T-helper 2 cell treated with Interferon-gamma antibody and Interleukin-4, amounts not matched to agents 5 μg/mL and 100 μg/mL, for 36 hours (primary cell): Measurements from ENCODE around the gene ISOC2.

Experiments
- DNase-seq: peaks from one replicate; pipeline ENCODE4 v3.0.0; 2021; ENCODE audit warnings: low spot score
- H3K27ac Mint-ChIP-seq: one replicate; pipeline ENCODE4 v1.8.0; 2021; ENCODE audit warnings: mild to moderate bottlenecking, mixed read lengths
- H3K27me3 Mint-ChIP-seq: one replicate; pipeline ENCODE4 v1.8.0; 2021; ENCODE audit warnings: low read depth, mixed read lengths
- H3K36me3 Mint-ChIP-seq: one replicate; pipeline ENCODE4 v1.8.0; 2021; ENCODE audit warnings: low read depth, mixed read lengths
- H3K4me1 Mint-ChIP-seq: one replicate; pipeline ENCODE4 v1.8.0; 2021; ENCODE audit warnings: low read depth, mixed read lengths
- H3K4me3 Mint-ChIP-seq: one replicate; pipeline ENCODE4 v1.8.0; 2022; ENCODE audit warnings: mild to moderate bottlenecking, moderate library complexity, mixed read lengths
- H3K9me3 Mint-ChIP-seq: one replicate; pipeline ENCODE4 v1.8.0; 2021; ENCODE audit warnings: mixed read lengths

Gene ISOC2

GRCh38 chr19:55463583-55464031, 2.2 kb upstream of the ISOC2 start:
- no peak overlapping the region for H3K27ac Mint-ChIP-seq
- DNase-seq = no peak
- no peaks in the 10 kb centered on the region for H3K9me3 Mint-ChIP-seq
- H3K27me3 Mint-ChIP-seq = no peaks in the 10 kb centered on the region
- H3K4me3 Mint-ChIP-seq = no peak overlapping the region
- H3K36me3 Mint-ChIP-seq = no peaks in the 10 kb centered on the region
- H3K4me1 Mint-ChIP-seq = peaks cover 14% of the 10 kb centered on the region

- Mint-ChIP-seq H3K36me3 (no peaks in the 10 kb centered on the region), H3K9me3 (no peaks in the 10 kb centered on the region), H3K4me1 (peaks cover 11% of the 10 kb centered on the region), H3K27ac (no peak overlapping the region), H3K27me3 (no peaks in the 10 kb centered on the region), H3K4me3 (peak overlapping the region; percentile 93)
- no peak for DNase-seq
Observed at GRCh38 chr19:55462722-55463121, 1.3 kb upstream of the ISOC2 start.

GRCh38 chr19:55461974-55462626, 658 bp upstream of the ISOC2 start:
- H3K36me3 Mint-ChIP-seq = no peaks in the 10 kb centered on the region
- H3K9me3 Mint-ChIP-seq = no peaks in the 10 kb centered on the region
- peak overlapping the region; percentile 93 for H3K4me3 Mint-ChIP-seq
- DNase-seq = no peak
- H3K4me1 Mint-ChIP-seq = peaks cover 9% of the 10 kb centered on the region
- H3K27me3 Mint-ChIP-seq = no peaks in the 10 kb centered on the region
- peak overlapping the region; percentile 92 for H3K27ac Mint-ChIP-seq

- no peak for DNase-seq
- peak overlapping the region; percentile 92 for H3K27ac Mint-ChIP-seq
Observed at GRCh38 chr19:55460670-55461258, 678 bp downstream of the ISOC2 start.

GRCh38 chr19:55459950-55460657, 1.3 kb downstream of the ISOC2 start:
- no peak overlapping the region for H3K27ac Mint-ChIP-seq
- peak overlapping the region; percentile 93 for H3K4me3 Mint-ChIP-seq

More at GRCh38 chr19:55460670-55461258, 678 bp downstream of the ISOC2 start:
- Mint-ChIP-seq H3K4me3 (peak overlapping the region; percentile 93), H3K4me1 (peaks cover 9% of the 10 kb centered on the region), H3K27me3 (no peaks in the 10 kb centered on the region), H3K9me3 (no peaks in the 10 kb centered on the region), H3K36me3 (no peaks in the 10 kb centered on the region)

GRCh38 chr19:55459551-55459949, 1.9 kb downstream of the ISOC2 start:
- no peak for DNase-seq
- Mint-ChIP-seq H3K4me1 (peaks cover 12% of the 10 kb centered on the region), H3K27ac (no peak overlapping the region), H3K4me3 (peak overlapping the region; percentile 93), H3K9me3 (no peaks in the 10 kb centered on the region), H3K36me3 (peaks cover 3% of the 10 kb centered on the region), H3K27me3 (no peaks in the 10 kb centered on the region)

More at GRCh38 chr19:55459950-55460657, 1.3 kb downstream of the ISOC2 start:
- no peaks in the 10 kb centered on the region for H3K36me3 Mint-ChIP-seq
- peaks cover 9% of the 10 kb centered on the region for H3K4me1 Mint-ChIP-seq
- H3K27me3 Mint-ChIP-seq = no peaks in the 10 kb centered on the region
- no peak for DNase-seq
- no peaks in the 10 kb centered on the region for H3K9me3 Mint-ChIP-seq

- DNase-seq = no peak
- no peaks in the 10 kb centered on the region for H3K9me3 Mint-ChIP-seq
- H3K27me3 Mint-ChIP-seq = peaks cover 9% of the 10 kb centered on the region
- peaks cover 12% of the 10 kb centered on the region for H3K4me1 Mint-ChIP-seq
- no peak overlapping the region for H3K27ac Mint-ChIP-seq
- peaks cover 3% of the 10 kb centered on the region for H3K36me3 Mint-ChIP-seq
- no peak overlapping the region for H3K4me3 Mint-ChIP-seq
Observed at GRCh38 chr19:55457683-55458457, 3.6 kb downstream of the ISOC2 start.

- no peaks in the 10 kb centered on the region for H3K9me3 Mint-ChIP-seq
- H3K36me3 Mint-ChIP-seq = peaks cover 3% of the 10 kb centered on the region
- H3K4me3 Mint-ChIP-seq = no peak overlapping the region
- DNase-seq = no peak
- no peak overlapping the region for H3K27ac Mint-ChIP-seq
- H3K27me3 Mint-ChIP-seq = peaks cover 16% of the 10 kb centered on the region
- H3K4me1 Mint-ChIP-seq = peaks cover 9% of the 10 kb centered on the region
Observed at GRCh38 chr19:55456347-55456746, 5.1 kb downstream of the ISOC2 start.

GRCh38 chr19:55455576-55456235, 5.7 kb downstream of the ISOC2 start:
- Mint-ChIP-seq H3K4me3 (no peak overlapping the region), H3K9me3 (no peaks in the 10 kb centered on the region), H3K27ac (no peak overlapping the region), H3K36me3 (peaks cover 3% of the 10 kb centered on the region), H3K27me3 (peaks cover 20% of the 10 kb centered on the region), H3K4me1 (peaks cover 6% of the 10 kb centered on the region)
- DNase-seq = no peak

- no peak overlapping the region for H3K4me3 Mint-ChIP-seq
- peaks cover 24% of the 10 kb centered on the region for H3K27me3 Mint-ChIP-seq
- peaks cover 4% of the 10 kb centered on the region for H3K4me1 Mint-ChIP-seq
- no peaks in the 10 kb centered on the region for H3K9me3 Mint-ChIP-seq
- peaks cover 3% of the 10 kb centered on the region for H3K36me3 Mint-ChIP-seq
- H3K27ac Mint-ChIP-seq = no peak overlapping the region
- DNase-seq = no peak
Observed at GRCh38 chr19:55454787-55455243, 6.6 kb downstream of the ISOC2 start.

GRCh38 chr19:55453511-55454260, 7.8 kb downstream of the ISOC2 start:
- no peak for DNase-seq
- H3K4me1 Mint-ChIP-seq = peaks cover 4% of the 10 kb centered on the region
- no peaks in the 10 kb centered on the region for H3K9me3 Mint-ChIP-seq
- H3K36me3 Mint-ChIP-seq = peaks cover 3% of the 10 kb centered on the region
- H3K4me3 Mint-ChIP-seq = peak overlapping the region; percentile 1
- peaks cover 24% of the 10 kb centered on the region for H3K27me3 Mint-ChIP-seq
- H3K27ac Mint-ChIP-seq = no peak overlapping the region

GRCh38 chr19:55452749-55453346, 8.6 kb downstream of the ISOC2 start:
- Mint-ChIP-seq H3K27ac (no peak overlapping the region), H3K36me3 (peaks cover 3% of the 10 kb centered on the region), H3K4me3 (no peak overlapping the region), H3K4me1 (peaks cover 4% of the 10 kb centered on the region), H3K9me3 (no peaks in the 10 kb centered on the region), H3K27me3 (peaks cover 24% of the 10 kb centered on the region)
- DNase-seq = no peak
